ENCODE results near the gene ADCY7. TPM values are rescaled to one million over a fixed set of nuclear protein-coding genes. Genes with fewer than 3 reads are reported as not detected.

ADCY7 gene
- total RNA-seq, 2 donors from 2014 or later: 135 to 186 TPM

GRCh38 chr16:50297301-50298074, 31.1 kb downstream of the ADCY7 start:
- ATAC-seq (no peak), DNase-seq (ENCODE audit: low spot score) (peak; percentile 46)
- Mint-ChIP-seq H3K27me3 (no peaks in the 10 kb centered on the region), H3K4me3 (no peak overlapping the region), H3K9me3 (no peaks in the 10 kb centered on the region), H3K27ac (peak overlapping the region; percentile 50 to 88), H3K36me3 (no peaks in the 10 kb centered on the region), H3K4me1 (ENCODE audit: low read depth in 2 of 2) (peaks cover 0 to 21% of the 10 kb centered on the region in 2 donors)

- ATAC-seq: no peak
- Mint-ChIP-seq H3K4me1 (ENCODE audit: low read depth in 2 of 2) (peaks cover 0 to 21% of the 10 kb centered on the region in 2 donors), H3K9me3 (no peaks in the 10 kb centered on the region), H3K36me3 (no peaks in the 10 kb centered on the region), H3K4me3 (no peak overlapping the region), H3K27ac (peak overlapping the region in 1 of 2 donors; percentile 69), H3K27me3 (no peaks in the 10 kb centered on the region)
- peak; percentile 45 for DNase-seq (ENCODE audit: low spot score)
Observed at GRCh38 chr16:50298075-50298460, 31.7 kb downstream of the ADCY7 start.

- no peaks in the 10 kb centered on the region for H3K36me3 Mint-ChIP-seq
- no peak for ATAC-seq
Observed at GRCh38 chr16:50298591-50299507, 32.5 kb downstream of the ADCY7 start.

GRCh38 chr16:50299508-50300105, 33.3 kb downstream of the ADCY7 start:
- no peaks in the 10 kb centered on the region for H3K36me3 Mint-ChIP-seq
- H3K27ac Mint-ChIP-seq: no peak overlapping the region
- peaks cover 0 to 28% of the 10 kb centered on the region in 2 donors for H3K4me1 Mint-ChIP-seq (ENCODE audit: low read depth in 2 of 2)

More at GRCh38 chr16:50298591-50299507, 32.5 kb downstream of the ADCY7 start:
- no peaks in the 10 kb centered on the region for H3K27me3 Mint-ChIP-seq
- no peak overlapping the region for H3K4me3 Mint-ChIP-seq
- peak overlapping the region in 1 of 2 donors; percentile 69 for H3K27ac Mint-ChIP-seq
- peaks cover 0 to 25% of the 10 kb centered on the region in 2 donors for H3K4me1 Mint-ChIP-seq (ENCODE audit: low read depth in 2 of 2)
- no peaks in the 10 kb centered on the region for H3K9me3 Mint-ChIP-seq
- DNase-seq (ENCODE audit: low spot score): peak; percentile 49

GRCh38 chr16:50300942-50301625, 34.7 kb downstream of the ADCY7 start:
- H3K9me3 Mint-ChIP-seq: no peaks in the 10 kb centered on the region
- H3K4me3 Mint-ChIP-seq: no peak overlapping the region
- H3K36me3 Mint-ChIP-seq: no peaks in the 10 kb centered on the region
- no peak overlapping the region for H3K27ac Mint-ChIP-seq
- H3K4me1 Mint-ChIP-seq (ENCODE audit: low read depth in 2 of 2): peaks cover 0 to 21% of the 10 kb centered on the region in 2 donors
- DNase-seq (ENCODE audit: low spot score): peak; percentile 46
- no peak for ATAC-seq
- no peaks in the 10 kb centered on the region for H3K27me3 Mint-ChIP-seq

More at GRCh38 chr16:50299508-50300105, 33.3 kb downstream of the ADCY7 start:
- no peaks in the 10 kb centered on the region for H3K9me3 Mint-ChIP-seq
- H3K4me3 Mint-ChIP-seq: no peak overlapping the region
- DNase-seq (ENCODE audit: low spot score): peak; percentile 29
- no peaks in the 10 kb centered on the region for H3K27me3 Mint-ChIP-seq
- no peak for ATAC-seq

GRCh38 chr16:50301626-50302471, 35.5 kb downstream of the ADCY7 start:
- Mint-ChIP-seq H3K27me3 (no peaks in the 10 kb centered on the region), H3K4me1 (ENCODE audit: low read depth in 2 of 2) (peaks cover 0 to 18% of the 10 kb centered on the region in 2 donors), H3K4me3 (no peak overlapping the region), H3K27ac (no peak overlapping the region), H3K9me3 (no peaks in the 10 kb centered on the region), H3K36me3 (no peaks in the 10 kb centered on the region)
- DNase-seq (ENCODE audit: low spot score): peak; percentile 58
- no peak for ATAC-seq

- H3K27ac Mint-ChIP-seq: peak overlapping the region; percentile 52 to 74
- no peak for DNase-seq (ENCODE audit: low spot score)
Observed at GRCh38 chr16:50302472-50303005, 36.2 kb downstream of the ADCY7 start.

GRCh38 chr16:50303041-50303604, 36.8 kb downstream of the ADCY7 start:
- DNase-seq (ENCODE audit: low spot score): peak; percentile 55
- H3K36me3 Mint-ChIP-seq: no peaks in the 10 kb centered on the region

More at GRCh38 chr16:50302472-50303005, 36.2 kb downstream of the ADCY7 start:
- Mint-ChIP-seq H3K4me3 (no peak overlapping the region), H3K9me3 (no peaks in the 10 kb centered on the region), H3K27me3 (no peaks in the 10 kb centered on the region), H3K36me3 (no peaks in the 10 kb centered on the region), H3K4me1 (ENCODE audit: low read depth in 2 of 2) (peaks cover 0 to 25% of the 10 kb centered on the region in 2 donors)
- ATAC-seq: no peak

GRCh38 chr16:50303605-50304466, 37.5 kb downstream of the ADCY7 start:
- Mint-ChIP-seq H3K9me3 (no peaks in the 10 kb centered on the region), H3K27ac (peak overlapping the region; percentile 52 to 74), H3K4me1 (ENCODE audit: low read depth in 2 of 2) (peaks cover 0 to 25% of the 10 kb centered on the region in 2 donors), H3K36me3 (no peaks in the 10 kb centered on the region), H3K4me3 (no peak overlapping the region), H3K27me3 (no peaks in the 10 kb centered on the region)
- ATAC-seq (peak in 1 of 2 donors; percentile 2), DNase-seq (ENCODE audit: low spot score) (peak; percentile 54)

More at GRCh38 chr16:50303041-50303604, 36.8 kb downstream of the ADCY7 start:
- Mint-ChIP-seq H3K4me3 (no peak overlapping the region), H3K4me1 (ENCODE audit: low read depth in 2 of 2) (peaks cover 0 to 25% of the 10 kb centered on the region in 2 donors), H3K27ac (peak overlapping the region; percentile 52 to 74), H3K27me3 (no peaks in the 10 kb centered on the region), H3K9me3 (no peaks in the 10 kb centered on the region)
- ATAC-seq: no peak

- Mint-ChIP-seq H3K27me3 (no peaks in the 10 kb centered on the region), H3K4me3 (no peak overlapping the region), H3K36me3 (no peaks in the 10 kb centered on the region)
Observed at GRCh38 chr16:50304467-50305440, 38.4 kb downstream of the ADCY7 start.

More at GRCh38 chr16:50304467-50305440, 38.4 kb downstream of the ADCY7 start:
- DNase-seq (ENCODE audit: low spot score) (no peak), ATAC-seq (no peak)
- no peaks in the 10 kb centered on the region for H3K9me3 Mint-ChIP-seq
- H3K27ac Mint-ChIP-seq: peak overlapping the region in 1 of 2 donors; percentile 33
- peaks cover 6 to 28% of the 10 kb centered on the region in 2 donors for H3K4me1 Mint-ChIP-seq (ENCODE audit: low read depth in 2 of 2)

All from natural killer cell treated with Interleukin-12 subunit alpha and Interleukin-12 subunit beta and Interleukin-15 and Interleukin-18, amount 100 ng/mL, for 72 hours (primary cell).